Kidney epithelial cell (primary cell): ENCODE data around the gene ANK3. TPM values are rescaled to one million over a fixed set of nuclear protein-coding genes. Genes with fewer than 3 reads are reported as not detected.

Experiments
- DNase-seq: peaks from one replicate; pipeline ENCODE4 v3.0.0-alpha.2; 2010; ENCODE audit warnings: low read depth
- H3K27me3 ChIP-seq: 2 replicates; pipeline ENCODE4 v1.6.0; 2011; ENCODE audit warnings: low read length; ENCODE audit not compliant: control insufficient read depth, insufficient read depth
- H3K36me3 ChIP-seq: 2 replicates; pipeline ENCODE4 v1.5.1; 2011; ENCODE audit warnings: low read length; ENCODE audit not compliant: control insufficient read depth, insufficient read depth
- H3K4me3 ChIP-seq: 2 replicates; pipeline ENCODE4 v1.5.1; 2011; ENCODE audit warnings: low read depth, mild to moderate bottlenecking, control low read depth, low read length
- CTCF ChIP-seq: IDR thresholded peaks from 2 replicates; pipeline ENCODE4 v1.5.1; 2011; ENCODE audit warnings: mild to moderate bottlenecking, moderate library complexity, low read length, control low read depth, inconsistent platforms; ENCODE audit not compliant: insufficient read depth, poor library complexity, severe bottlenecking
- total RNA-seq: library from RNA; depleted of rRNA; stranded (reverse); fragments of >200 nt; gene quantifications from 2 replicates; pipeline ENCODE4 v1.2.3, GENCODE V29; 2015

The ANK3 gene
- total RNA-seq, 1 donor from 2014 or later, result 14.8 TPM

- H3K27me3 ChIP-seq, result no peaks in the 10 kb centered on the region
- no peak for DNase-seq
- H3K4me3 ChIP-seq, result no peak overlapping the region
- H3K36me3 ChIP-seq, result no peaks in the 10 kb centered on the region
- peak; percentile 38 for TF ChIP-seq CTCF
Measured at GRCh38 chr10:60237977-60238758, 151.5 kb downstream of the ANK3 start.

GRCh38 chr10:60236869-60237524 lies 152.7 kb downstream of the ANK3 start:
- TF ChIP-seq CTCF, result no peak
- no peaks in the 10 kb centered on the region for H3K27me3 ChIP-seq
- no peaks in the 10 kb centered on the region for H3K36me3 ChIP-seq
- DNase-seq, result no peak
- no peak overlapping the region for H3K4me3 ChIP-seq

GRCh38 chr10:60235001-60235400 lies 154.7 kb downstream of the ANK3 start:
- H3K4me3 ChIP-seq, result no peak overlapping the region
- TF ChIP-seq CTCF, result no peak
- H3K36me3 ChIP-seq, result no peaks in the 10 kb centered on the region
- no peaks in the 10 kb centered on the region for H3K27me3 ChIP-seq
- peak; percentile 9 for DNase-seq

- H3K4me3 ChIP-seq, result no peak overlapping the region
- DNase-seq, result no peak
- no peaks in the 10 kb centered on the region for H3K27me3 ChIP-seq
- no peak for TF ChIP-seq CTCF
- H3K36me3 ChIP-seq, result no peaks in the 10 kb centered on the region
Measured at GRCh38 chr10:60234551-60234950, 155.1 kb downstream of the ANK3 start.

GRCh38 chr10:60230892-60231291 lies 158.8 kb downstream of the ANK3 start:
- TF ChIP-seq CTCF, result no peak
- Histone ChIP-seq H3K4me3 (no peak overlapping the region), H3K36me3 (no peaks in the 10 kb centered on the region), H3K27me3 (no peaks in the 10 kb centered on the region)
- DNase-seq, result no peak
